ENCODE measurements around the gene FUT8.

DNA sequence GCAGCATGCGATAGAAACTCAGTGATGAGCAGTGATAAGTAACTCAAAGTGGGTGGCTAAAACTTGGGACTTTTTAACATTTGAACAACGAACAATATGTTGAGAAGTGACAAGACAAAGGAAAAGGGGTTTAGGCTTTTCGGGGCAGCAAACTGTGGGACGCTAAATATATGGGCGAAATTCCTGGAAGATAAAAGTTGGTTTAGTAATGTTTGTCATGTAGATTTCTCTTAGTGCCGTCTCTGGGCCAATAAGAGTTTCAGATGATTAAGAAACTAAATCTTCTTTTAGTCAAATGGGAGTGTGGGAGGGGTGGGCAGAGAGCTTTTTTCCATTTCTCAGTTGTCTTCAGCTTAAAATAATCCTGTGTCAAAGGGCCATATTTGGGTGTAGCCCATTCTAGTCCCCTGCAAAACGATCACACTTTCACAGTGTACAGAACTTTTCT lies 41.7 kb upstream of the FUT8 start:
- TF ChIP-seq, protein P1, sequence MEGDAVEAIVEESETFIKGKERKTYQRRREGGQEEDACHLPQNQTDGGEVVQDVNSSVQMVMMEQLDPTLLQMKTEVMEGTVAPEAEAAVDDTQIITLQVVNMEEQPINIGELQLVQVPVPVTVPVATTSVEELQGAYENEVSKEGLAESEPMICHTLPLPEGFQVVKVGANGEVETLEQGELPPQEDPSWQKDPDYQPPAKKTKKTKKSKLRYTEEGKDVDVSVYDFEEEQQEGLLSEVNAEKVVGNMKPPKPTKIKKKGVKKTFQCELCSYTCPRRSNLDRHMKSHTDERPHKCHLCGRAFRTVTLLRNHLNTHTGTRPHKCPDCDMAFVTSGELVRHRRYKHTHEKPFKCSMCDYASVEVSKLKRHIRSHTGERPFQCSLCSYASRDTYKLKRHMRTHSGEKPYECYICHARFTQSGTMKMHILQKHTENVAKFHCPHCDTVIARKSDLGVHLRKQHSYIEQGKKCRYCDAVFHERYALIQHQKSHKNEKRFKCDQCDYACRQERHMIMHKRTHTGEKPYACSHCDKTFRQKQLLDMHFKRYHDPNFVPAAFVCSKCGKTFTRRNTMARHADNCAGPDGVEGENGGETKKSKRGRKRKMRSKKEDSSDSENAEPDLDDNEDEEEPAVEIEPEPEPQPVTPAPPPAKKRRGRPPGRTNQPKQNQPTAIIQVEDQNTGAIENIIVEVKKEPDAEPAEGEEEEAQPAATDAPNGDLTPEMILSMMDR (IDR thresholded peaks at IDR 0.05), result no peak
- TF ChIP-seq POLR2A (IDR thresholded peaks at IDR 0.05), result no peak
